Measurements from ENCODE around the gene HSPA8.
"Not testable (repeated sequence)": the region's sequence is repeated elsewhere in the genome, so short reads cannot be mapped to it uniquely, and the experiment has no call there.

Gene HSPA8

GRCh38 chr11:123061403-123062157 is at the start of gene HSPA8:
Gene HSPA8, minus strand, starts transcription at chr11:123062136. Its CDS starts 812 bp downstream, at chr11:123061324.
- peak; percentile 38 for DNase-seq

GRCh38 chr11:123111465-123111864 is 49.5 kb upstream of the HSPA8 start:
- DNase-seq: peak; percentile 49

GRCh38 chr11:123110397-123110796 is 48.5 kb upstream of the HSPA8 start:
- no peak for DNase-seq

GRCh38 chr11:123107945-123108495 is 46.1 kb upstream of the HSPA8 start:
- no peak for DNase-seq

- DNase-seq: no peak
Observed at GRCh38 chr11:123104697-123105096, 42.8 kb upstream of the HSPA8 start.

GRCh38 chr11:123103326-123103980 is 41.5 kb upstream of the HSPA8 start:
- DNase-seq: peak; percentile 67

GRCh38 chr11:123100379-123101085 is 38.6 kb upstream of the HSPA8 start:
- no peak for DNase-seq

GRCh38 chr11:123098990-123099389 is 37.1 kb upstream of the HSPA8 start:
- no peak for DNase-seq

- no peak for DNase-seq
Observed at GRCh38 chr11:123093739-123094138, 31.8 kb upstream of the HSPA8 start.

GRCh38 chr11:123091506-123091905 is 29.6 kb upstream of the HSPA8 start:
- DNase-seq: no peak

GRCh38 chr11:123090168-123090567 is 28.2 kb upstream of the HSPA8 start:
- DNase-seq: not testable (repeated sequence)

- DNase-seq: not testable (repeated sequence)
Observed at GRCh38 chr11:123088896-123089295, 27.0 kb upstream of the HSPA8 start.

GRCh38 chr11:123087657-123088056 is 25.7 kb upstream of the HSPA8 start:
- DNase-seq: not testable (repeated sequence)

GRCh38 chr11:123086305-123086704 is 24.4 kb upstream of the HSPA8 start:
- DNase-seq: no peak

- no peak for DNase-seq
Observed at GRCh38 chr11:123085497-123085896, 23.6 kb upstream of the HSPA8 start.

- DNase-seq: no peak
Observed at GRCh38 chr11:123084454-123084853, 22.5 kb upstream of the HSPA8 start.

- no peak for DNase-seq
Observed at GRCh38 chr11:123083623-123084029, 21.7 kb upstream of the HSPA8 start.

- no peak for DNase-seq
Observed at GRCh38 chr11:123082977-123083376, 21.0 kb upstream of the HSPA8 start.

- no peak for DNase-seq
Observed at GRCh38 chr11:123080015-123080414, 18.1 kb upstream of the HSPA8 start.

GRCh38 chr11:123076484-123076883 is 14.5 kb upstream of the HSPA8 start:
- no peak for DNase-seq

GRCh38 chr11:123073343-123074057 is 11.6 kb upstream of the HSPA8 start:
- no peak for DNase-seq

GRCh38 chr11:123072762-123073161 is 10.8 kb upstream of the HSPA8 start:
- no peak for DNase-seq

GRCh38 chr11:123072332-123072761 is 10.4 kb upstream of the HSPA8 start:
- peak; percentile 85 for DNase-seq

Measured in DMS79 (cell line).